Natural killer cell (primary cell): Measurements from ENCODE around the gene TAS2R8. TPM values are rescaled to one million over a fixed set of nuclear protein-coding genes. Genes with fewer than 3 reads are reported as not detected.
"Not testable (repeated sequence)": the region's sequence is repeated elsewhere in the genome, so short reads cannot be mapped to it uniquely, and the experiment has no call there.

Experiments used
- ATAC-seq, 3 donors: fragments of 150-1000 bp in 2 of 3; fragments of 200-7000 bp in 1 of 3; cut with Tn5 transposase; 1 replicate in 1 of 3; 2 replicates in 2 of 3; pipeline ENCODE4 v1.10.0; 2021; ENCODE audit warnings: mild to moderate bottlenecking in 2 of 3, moderate library complexity in 2 of 3
- DNase-seq, 2 donors: peaks; one replicate each; pipeline versions ENCODE4 v3.0.0 to v3.0.0-alpha.2; 2013 to 2021; ENCODE audit warnings: mixed read lengths in 1 of 2
- H3K27ac ChIP-seq: one replicate; pipeline ENCODE4 v1.5.1; 2013; ENCODE audit warnings: mild to moderate bottlenecking, low read length
- H3K27me3 ChIP-seq: one replicate; pipeline ENCODE4 v1.6.1; 2013; ENCODE audit warnings: low read length; ENCODE audit not compliant: control insufficient read depth, insufficient read depth
- H3K36me3 ChIP-seq: one replicate; pipeline ENCODE4 v1.6.1; 2013; ENCODE audit warnings: low read length; ENCODE audit not compliant: control insufficient read depth, insufficient read depth
- H3K4me1 ChIP-seq: one replicate; pipeline ENCODE4 v1.6.1; 2013; ENCODE audit warnings: low read length; ENCODE audit not compliant: control insufficient read depth, insufficient read depth
- H3K4me3 ChIP-seq: one replicate; pipeline ENCODE4 v1.5.1; 2013; ENCODE audit warnings: low read length
- H3K9me3 ChIP-seq: one replicate; pipeline ENCODE4 v1.6.1; 2013; ENCODE audit warnings: low read length; ENCODE audit not compliant: control insufficient read depth, insufficient read depth
- H3K27ac Mint-ChIP-seq, 2 donors: one replicate each; pipeline ENCODE4 v1.8.0; 2022; ENCODE audit warnings: mild to moderate bottlenecking in 2 of 2, mixed read lengths in 2 of 2, moderate library complexity in 1 of 2
- H3K27me3 Mint-ChIP-seq, 2 donors: one replicate each; pipeline ENCODE4 v1.8.0; 2022; ENCODE audit warnings: low read depth in 2 of 2, mixed read lengths in 2 of 2
- H3K36me3 Mint-ChIP-seq: one replicate; pipeline ENCODE4 v1.8.0; 2022; ENCODE audit warnings: mixed read lengths
- H3K4me1 Mint-ChIP-seq, 2 donors: one replicate each; pipeline ENCODE4 v1.8.0; 2022; ENCODE audit warnings: mixed read lengths in 2 of 2
- H3K4me3 Mint-ChIP-seq: one replicate; pipeline ENCODE4 v1.8.0; 2022; ENCODE audit warnings: mild to moderate bottlenecking, moderate library complexity, mixed read lengths
- H3K9me3 Mint-ChIP-seq, 2 donors: one replicate each; pipeline ENCODE4 v1.8.0; 2022; ENCODE audit warnings: mixed read lengths in 2 of 2
- WGBS: methylation state at CpG from one replicate; pipeline ENCODE4 v1.1.7; 2013; ENCODE audit warnings: missing lambda C conversion rate; ENCODE audit not compliant: insufficient coverage; 5-methylcytosine and 5-hydroxymethylcytosine counted together
- intact Hi-C: fragments of 100-400 bp; cut with micrococcal nuclease; formaldehyde crosslinking; loops from one replicate; pipeline ENCODE4 v1.14.2; 2022
- total RNA-seq, 4 donors: library from RNA; stranded (reverse); fragments of 120-200 nt in 1 of 4; gene quantifications; one replicate each; pipeline versions ENCODE4 v1.2.3 to v1.2.4, GENCODE V29; 2013 to 2022
- TF ChIP-seq, protein P1 (sequence below): fragments of 200-600 bp; IDR thresholded peaks from one replicate; pipeline ENCODE4 v1.8.0; 2022; ENCODE audit warnings: antibody characterized with exemption

TAS2R8 gene
- total RNA-seq, 3 donors from 2014 or later (not counting 1 experiment from before 2014, with no cell fraction given) = not detected

DNA sequence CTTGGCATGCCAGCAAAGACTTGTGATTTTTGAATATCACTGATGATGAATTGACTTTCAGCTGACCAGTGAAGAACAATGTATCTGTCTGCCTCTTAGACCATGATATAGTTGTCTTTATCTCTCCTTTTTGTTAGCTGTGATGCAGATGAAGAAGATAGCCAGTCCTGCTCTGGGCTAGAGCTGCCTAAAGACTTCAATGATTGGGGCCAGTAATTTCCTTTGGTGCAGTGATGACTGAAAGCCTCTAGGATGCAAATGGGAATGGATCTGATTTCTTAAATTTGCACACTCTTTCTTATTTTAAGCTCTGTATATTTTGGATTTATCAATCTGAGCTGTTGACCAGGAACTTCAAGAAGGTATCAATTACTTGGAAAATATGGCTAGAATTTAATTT is 3.0 kb upstream of the TAS2R8 start, which contains the start of gene TAS2R9:
TSS of gene TAS2R9 (minus strand) at position 101 of the 400 bp plus-strand sequence. CDS start at position 8, 93 bp downstream.
- Histone ChIP-seq H3K27me3 (peaks cover 18% of the 10 kb centered on the region), H3K4me1 (no peaks in the 10 kb centered on the region), H3K4me3 (no peak within 1 kb of the TSS), H3K36me3 (no peaks in the 10 kb centered on the region), H3K9me3 (no peaks in the 10 kb centered on the region), H3K27ac (no peak within 1 kb of the TSS)
- H3K36me3 Mint-ChIP-seq = no peaks in the 10 kb centered on the region
- H3K27ac Mint-ChIP-seq = no peak within 1 kb of the TSS
- H3K9me3 Mint-ChIP-seq = no peaks in the 10 kb centered on the region
- TF ChIP-seq, protein P1, sequence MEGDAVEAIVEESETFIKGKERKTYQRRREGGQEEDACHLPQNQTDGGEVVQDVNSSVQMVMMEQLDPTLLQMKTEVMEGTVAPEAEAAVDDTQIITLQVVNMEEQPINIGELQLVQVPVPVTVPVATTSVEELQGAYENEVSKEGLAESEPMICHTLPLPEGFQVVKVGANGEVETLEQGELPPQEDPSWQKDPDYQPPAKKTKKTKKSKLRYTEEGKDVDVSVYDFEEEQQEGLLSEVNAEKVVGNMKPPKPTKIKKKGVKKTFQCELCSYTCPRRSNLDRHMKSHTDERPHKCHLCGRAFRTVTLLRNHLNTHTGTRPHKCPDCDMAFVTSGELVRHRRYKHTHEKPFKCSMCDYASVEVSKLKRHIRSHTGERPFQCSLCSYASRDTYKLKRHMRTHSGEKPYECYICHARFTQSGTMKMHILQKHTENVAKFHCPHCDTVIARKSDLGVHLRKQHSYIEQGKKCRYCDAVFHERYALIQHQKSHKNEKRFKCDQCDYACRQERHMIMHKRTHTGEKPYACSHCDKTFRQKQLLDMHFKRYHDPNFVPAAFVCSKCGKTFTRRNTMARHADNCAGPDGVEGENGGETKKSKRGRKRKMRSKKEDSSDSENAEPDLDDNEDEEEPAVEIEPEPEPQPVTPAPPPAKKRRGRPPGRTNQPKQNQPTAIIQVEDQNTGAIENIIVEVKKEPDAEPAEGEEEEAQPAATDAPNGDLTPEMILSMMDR = no peak
- DNase-seq = no peak
- H3K27me3 Mint-ChIP-seq = peaks cover 25 to 75% of the 10 kb centered on the region in 2 donors
- H3K4me1 Mint-ChIP-seq = no peaks in the 10 kb centered on the region
- no peak for ATAC-seq
- intact Hi-C loops = no loop called here
- no peak within 1 kb of the TSS for H3K4me3 Mint-ChIP-seq

DNA sequence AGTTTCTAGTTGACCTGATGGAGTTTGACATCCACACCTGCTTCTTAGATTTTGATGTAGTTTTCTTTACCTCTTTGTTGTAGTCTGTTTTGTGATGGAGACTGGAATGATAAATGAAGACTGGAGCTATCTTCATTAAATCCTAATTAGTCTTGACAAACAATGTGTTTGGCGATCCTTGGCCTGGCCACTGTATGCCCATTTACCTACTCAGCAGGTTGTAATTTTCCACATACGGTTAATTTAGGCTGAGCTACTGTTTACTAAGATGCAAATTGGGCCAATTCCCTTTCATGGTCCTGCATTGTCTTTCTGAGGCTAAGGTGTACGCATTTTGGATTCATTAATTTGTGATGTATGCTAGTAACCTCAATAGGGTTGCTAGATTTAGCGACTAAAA is 4.5 kb downstream of the TAS2R8 start, which contains the start of gene TAS2R7:
TSS of gene TAS2R7 (minus strand) at position 41 of the 400 bp plus-strand sequence. CDS start 57 bp downstream, outside the sequence.
- Histone ChIP-seq H3K36me3 (no peaks in the 10 kb centered on the region), H3K4me1 (no peaks in the 10 kb centered on the region), H3K27me3 (peaks cover 18% of the 10 kb centered on the region), H3K9me3 (no peaks in the 10 kb centered on the region), H3K4me3 (no peak within 1 kb of the TSS), H3K27ac (no peak within 1 kb of the TSS)
- no peaks in the 10 kb centered on the region for H3K36me3 Mint-ChIP-seq
- peaks cover 21 to 55% of the 10 kb centered on the region in 2 donors for H3K27me3 Mint-ChIP-seq
- H3K4me3 Mint-ChIP-seq = no peak within 1 kb of the TSS
- intact Hi-C loops = no loop called here
- ATAC-seq (no peak), DNase-seq (no peak)
- no peak within 1 kb of the TSS for H3K27ac Mint-ChIP-seq
- WGBS = 90% methylated on average over 4 of the region's 4 CpGs
- no peaks in the 10 kb centered on the region for H3K9me3 Mint-ChIP-seq
- no peaks in the 10 kb centered on the region for H3K4me1 Mint-ChIP-seq
- TF ChIP-seq, protein P1 = no peak

GRCh38 chr12:10801741-10802140 is 5.3 kb downstream of the TAS2R8 start:
- Mint-ChIP-seq H3K27me3 (peaks cover 22 to 55% of the 10 kb centered on the region in 2 donors), H3K27ac (no peak overlapping the region), H3K4me3 (no peak overlapping the region), H3K4me1 (no peaks in the 10 kb centered on the region), H3K36me3 (no peaks in the 10 kb centered on the region), H3K9me3 (no peaks in the 10 kb centered on the region)
- 81% methylated on average over 5 of the region's 5 CpGs for WGBS
- intact Hi-C loops = no loop called here
- Histone ChIP-seq H3K4me1 (no peaks in the 10 kb centered on the region), H3K36me3 (no peaks in the 10 kb centered on the region), H3K27me3 (peaks cover 14% of the 10 kb centered on the region), H3K4me3 (no peak overlapping the region), H3K27ac (no peak overlapping the region), H3K9me3 (no peaks in the 10 kb centered on the region)
- ATAC-seq = no peak
- TF ChIP-seq, protein P1 = no peak
- no peak for DNase-seq

- ATAC-seq = no peak
- Mint-ChIP-seq H3K4me1 (no peaks in the 10 kb centered on the region), H3K27me3 (peaks cover 19% of the 10 kb centered on the region in 2 donors), H3K27ac (no peak overlapping the region), H3K36me3 (no peaks in the 10 kb centered on the region), H3K4me3 (no peak overlapping the region), H3K9me3 (no peaks in the 10 kb centered on the region)
- Histone ChIP-seq H3K4me3 (no peak overlapping the region), H3K27me3 (peaks cover 4% of the 10 kb centered on the region), H3K27ac (no peak overlapping the region), H3K36me3 (no peaks in the 10 kb centered on the region), H3K4me1 (no peaks in the 10 kb centered on the region), H3K9me3 (no peaks in the 10 kb centered on the region)
- TF ChIP-seq, protein P1 = no peak
- DNase-seq = no peak
- 82% methylated on average over 2 of the region's 2 CpGs for WGBS
- intact Hi-C loops = no loop called here
Measured at GRCh38 chr12:10794222-10794621, 12.9 kb downstream of the TAS2R8 start.

GRCh38 chr12:10791769-10792168 is 15.3 kb downstream of the TAS2R8 start:
- H3K4me1 Mint-ChIP-seq, DNase-seq, H3K9me3 ChIP-seq, H3K4me1 ChIP-seq, H3K4me3 ChIP-seq, H3K9me3 Mint-ChIP-seq, H3K36me3 Mint-ChIP-seq, intact Hi-C loops, ATAC-seq, H3K4me3 Mint-ChIP-seq, H3K36me3 ChIP-seq, H3K27me3 ChIP-seq, H3K27ac Mint-ChIP-seq, H3K27ac ChIP-seq: not testable (repeated sequence)
- WGBS = 90% methylated on average over 4 of the region's 4 CpGs
- H3K27me3 Mint-ChIP-seq = peaks cover 17% of the 10 kb centered on the region in 2 donors
